PC-3 (cell line): ENCODE measurements around the gene FAM50B.

ENCODE experiments used
- EZH2 ChIP-seq: fragments of 300-600 bp; sonication (generic); IDR thresholded peaks from one replicate; pipeline ENCODE4 v1.6.1; 2017; ENCODE audit warnings: antibody characterized with exemption, mild to moderate bottlenecking, low read length; ENCODE audit not compliant: unreplicated experiment
- TF ChIP-seq, protein P1 (sequence below): fragments of 300-600 bp; sonication (generic); conservative IDR thresholded peaks from 2 replicates; pipeline ENCODE4 v1.5.1; 2017; ENCODE audit warnings: antibody characterized with exemption, low read depth, mild to moderate bottlenecking, low read length

DNA sequence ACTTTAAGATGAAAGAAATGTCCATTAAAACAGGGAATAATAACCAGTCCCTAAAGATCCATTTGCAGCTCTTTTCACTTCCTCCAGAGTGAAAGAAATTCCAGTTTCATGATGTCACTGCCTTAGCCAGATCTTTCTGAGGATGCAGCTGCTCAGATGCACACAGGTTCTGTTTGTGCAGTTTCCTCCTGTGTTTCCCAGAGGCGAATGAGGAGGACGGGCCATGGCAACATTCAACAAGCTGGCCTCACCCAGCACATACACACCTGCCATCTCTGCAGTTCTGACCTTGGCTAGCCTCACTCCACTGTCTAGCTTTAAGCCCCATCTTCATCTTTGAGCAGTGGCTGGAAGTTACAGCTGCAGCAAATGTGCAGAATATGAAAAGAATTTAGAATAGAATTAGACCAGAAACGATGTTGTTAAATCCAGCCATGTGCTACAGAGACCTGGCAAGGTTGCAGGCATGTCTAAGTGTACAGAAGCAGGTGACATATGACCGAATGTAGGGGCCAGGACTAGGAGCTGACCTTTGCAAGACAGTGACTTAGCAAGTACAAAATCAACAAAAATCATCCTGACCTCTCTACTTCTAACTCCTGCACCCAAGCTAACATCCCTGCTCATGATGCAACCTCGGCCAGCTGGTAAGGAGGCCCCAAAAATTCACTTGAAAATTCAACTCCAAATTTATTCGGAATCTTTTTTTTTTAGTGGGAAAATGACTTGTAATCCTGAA lies 35.0 kb downstream of the FAM50B start:
- TF ChIP-seq, protein P1, sequence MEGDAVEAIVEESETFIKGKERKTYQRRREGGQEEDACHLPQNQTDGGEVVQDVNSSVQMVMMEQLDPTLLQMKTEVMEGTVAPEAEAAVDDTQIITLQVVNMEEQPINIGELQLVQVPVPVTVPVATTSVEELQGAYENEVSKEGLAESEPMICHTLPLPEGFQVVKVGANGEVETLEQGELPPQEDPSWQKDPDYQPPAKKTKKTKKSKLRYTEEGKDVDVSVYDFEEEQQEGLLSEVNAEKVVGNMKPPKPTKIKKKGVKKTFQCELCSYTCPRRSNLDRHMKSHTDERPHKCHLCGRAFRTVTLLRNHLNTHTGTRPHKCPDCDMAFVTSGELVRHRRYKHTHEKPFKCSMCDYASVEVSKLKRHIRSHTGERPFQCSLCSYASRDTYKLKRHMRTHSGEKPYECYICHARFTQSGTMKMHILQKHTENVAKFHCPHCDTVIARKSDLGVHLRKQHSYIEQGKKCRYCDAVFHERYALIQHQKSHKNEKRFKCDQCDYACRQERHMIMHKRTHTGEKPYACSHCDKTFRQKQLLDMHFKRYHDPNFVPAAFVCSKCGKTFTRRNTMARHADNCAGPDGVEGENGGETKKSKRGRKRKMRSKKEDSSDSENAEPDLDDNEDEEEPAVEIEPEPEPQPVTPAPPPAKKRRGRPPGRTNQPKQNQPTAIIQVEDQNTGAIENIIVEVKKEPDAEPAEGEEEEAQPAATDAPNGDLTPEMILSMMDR = no peak
- no peak for TF ChIP-seq EZH2
